Peyer's patch (tissue), 4 donors: Measurements from ENCODE around the gene BRIP1. TPM values are rescaled to one million over a fixed set of nuclear protein-coding genes. Genes with fewer than 3 reads are reported as not detected.

Experiments used
- DNase-seq, 3 donors: peaks; one replicate each; pipeline ENCODE4 v3.0.0-alpha.2; 2017 to 2019
- H3K27ac ChIP-seq, 4 donors: fragments of 200-600 bp; sonication (generic); one replicate each; pipeline ENCODE4 v1.5.1; 2016 to 2019
- H3K27me3 ChIP-seq, 2 donors: fragments of 200-600 bp; sonication (generic); one replicate each; pipeline ENCODE4 v1.5.1; 2019
- H3K36me3 ChIP-seq, 3 donors: fragments of 200-600 bp; sonication (generic); one replicate each; pipeline ENCODE4 v1.5.1; 2016 to 2019
- H3K4me1 ChIP-seq, 4 donors: fragments of 200-600 bp; sonication (generic); one replicate each; pipeline ENCODE4 v1.5.1; 2016 to 2019
- H3K4me3 ChIP-seq, 4 donors: fragments of 200-600 bp; sonication (generic); 1 replicate in 3 of 4; 2 replicates in 1 of 4; pipeline ENCODE4 v1.5.1; 2016 to 2019; ENCODE audit warnings: mild to moderate bottlenecking in 1 of 4
- H3K9me3 ChIP-seq, 4 donors: fragments of 200-600 bp; sonication (generic); one replicate each; pipeline ENCODE4 v1.5.1; 2016 to 2019; ENCODE audit warnings: mild to moderate bottlenecking in 1 of 4
- POLR2A ChIP-seq, 2 donors: fragments of 450-650 bp; IDR thresholded peaks; one replicate each; pipeline ENCODE4 v1.5.1; 2017; ENCODE audit warnings: antibody characterized with exemption in 2 of 2, mild to moderate bottlenecking in 2 of 2, moderate library complexity in 2 of 2
- total RNA-seq, 4 donors: library from RNA; depleted of rRNA; stranded (reverse); fragments of >200 nt; gene quantifications; one replicate each; pipeline ENCODE4 v1.1.0, GENCODE V29; 2016
- TF ChIP-seq, protein P1 (sequence below), 6 experiments: fragments of 450-650 bp in 4 of 6; fragments of 200-600 bp in 2 of 6; sonication (generic) in 1 of 6; IDR thresholded peaks; one replicate each; pipeline ENCODE4 v1.5.1; 2017 to 2019; ENCODE audit warnings: antibody characterized with exemption in 6 of 6, mild to moderate bottlenecking in 3 of 6, moderate library complexity in 1 of 6

Gene BRIP1
- total RNA-seq, 4 donors from 2014 or later = 4.3 to 13.2 (median 4.5) TPM

DNA sequence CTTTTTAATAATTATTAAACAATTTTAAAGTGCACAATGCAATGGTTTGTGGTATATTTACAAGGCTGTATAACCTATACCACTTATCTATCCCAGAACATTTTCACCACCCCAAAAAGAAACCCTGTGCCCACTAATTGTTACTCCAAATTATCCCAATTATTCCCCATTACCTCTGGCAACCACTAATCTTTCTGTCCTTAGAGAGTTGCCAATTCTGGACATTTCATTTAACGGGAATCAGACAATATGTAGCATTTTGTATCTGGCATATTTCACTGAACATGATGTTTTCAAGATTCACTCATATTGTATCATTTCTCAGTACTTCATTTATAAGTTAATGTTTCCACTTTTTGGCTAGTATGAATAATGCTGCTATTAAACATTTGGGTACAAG is 169.2 kb downstream of the BRIP1 start:
- DNase-seq = no peak
- no peak for TF ChIP-seq POLR2A (IDR thresholded peaks at IDR 0.05)
- TF ChIP-seq, protein P1, sequence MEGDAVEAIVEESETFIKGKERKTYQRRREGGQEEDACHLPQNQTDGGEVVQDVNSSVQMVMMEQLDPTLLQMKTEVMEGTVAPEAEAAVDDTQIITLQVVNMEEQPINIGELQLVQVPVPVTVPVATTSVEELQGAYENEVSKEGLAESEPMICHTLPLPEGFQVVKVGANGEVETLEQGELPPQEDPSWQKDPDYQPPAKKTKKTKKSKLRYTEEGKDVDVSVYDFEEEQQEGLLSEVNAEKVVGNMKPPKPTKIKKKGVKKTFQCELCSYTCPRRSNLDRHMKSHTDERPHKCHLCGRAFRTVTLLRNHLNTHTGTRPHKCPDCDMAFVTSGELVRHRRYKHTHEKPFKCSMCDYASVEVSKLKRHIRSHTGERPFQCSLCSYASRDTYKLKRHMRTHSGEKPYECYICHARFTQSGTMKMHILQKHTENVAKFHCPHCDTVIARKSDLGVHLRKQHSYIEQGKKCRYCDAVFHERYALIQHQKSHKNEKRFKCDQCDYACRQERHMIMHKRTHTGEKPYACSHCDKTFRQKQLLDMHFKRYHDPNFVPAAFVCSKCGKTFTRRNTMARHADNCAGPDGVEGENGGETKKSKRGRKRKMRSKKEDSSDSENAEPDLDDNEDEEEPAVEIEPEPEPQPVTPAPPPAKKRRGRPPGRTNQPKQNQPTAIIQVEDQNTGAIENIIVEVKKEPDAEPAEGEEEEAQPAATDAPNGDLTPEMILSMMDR (IDR thresholded peaks at IDR 0.05) = no peak
- Histone ChIP-seq H3K27me3 (no peaks in the 10 kb centered on the region), H3K4me1 (no peaks in the 10 kb centered on the region), H3K27ac (no peak overlapping the region), H3K36me3 (no peaks in the 10 kb centered on the region), H3K4me3 (no peak overlapping the region), H3K9me3 (peaks cover 0 to 6% (median 0%) of the 10 kb centered on the region in 4 donors)

DNA sequence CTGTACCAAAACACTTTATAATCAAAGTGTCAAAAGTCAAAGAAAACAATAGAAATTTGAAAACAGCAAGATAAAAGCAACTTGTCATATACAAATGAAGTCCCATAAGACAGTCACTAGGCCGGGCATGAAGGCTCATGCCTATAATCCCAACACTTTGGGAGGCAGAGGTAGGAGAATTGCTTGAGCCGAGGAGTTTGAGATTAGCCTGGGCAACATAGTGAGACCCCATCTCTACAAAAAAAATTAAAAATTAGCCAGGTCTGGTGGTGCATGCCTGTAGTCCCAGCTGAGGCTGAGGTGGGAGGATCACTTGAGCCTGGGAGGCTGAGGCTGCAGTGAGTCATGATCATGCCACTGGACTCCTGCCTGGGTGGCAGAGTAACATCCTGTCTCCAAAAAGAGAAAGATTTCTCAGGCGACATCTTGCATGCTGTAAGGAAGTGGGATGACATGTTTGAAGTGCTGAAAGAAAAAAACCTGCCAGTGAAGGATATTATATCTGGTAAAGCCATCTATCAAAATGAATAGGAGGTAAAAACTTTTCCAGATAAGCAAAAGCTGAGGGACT is 173.6 kb downstream of the BRIP1 start:
- no peak for DNase-seq
- Histone ChIP-seq H3K27ac (no peak overlapping the region), H3K36me3 (no peaks in the 10 kb centered on the region), H3K4me3 (no peak overlapping the region), H3K9me3 (no peaks in the 10 kb centered on the region), H3K4me1 (no peaks in the 10 kb centered on the region), H3K27me3 (no peaks in the 10 kb centered on the region)
- TF ChIP-seq, protein P1 (IDR thresholded peaks at IDR 0.05) = no peak
- no peak for TF ChIP-seq POLR2A (IDR thresholded peaks at IDR 0.05)

DNA sequence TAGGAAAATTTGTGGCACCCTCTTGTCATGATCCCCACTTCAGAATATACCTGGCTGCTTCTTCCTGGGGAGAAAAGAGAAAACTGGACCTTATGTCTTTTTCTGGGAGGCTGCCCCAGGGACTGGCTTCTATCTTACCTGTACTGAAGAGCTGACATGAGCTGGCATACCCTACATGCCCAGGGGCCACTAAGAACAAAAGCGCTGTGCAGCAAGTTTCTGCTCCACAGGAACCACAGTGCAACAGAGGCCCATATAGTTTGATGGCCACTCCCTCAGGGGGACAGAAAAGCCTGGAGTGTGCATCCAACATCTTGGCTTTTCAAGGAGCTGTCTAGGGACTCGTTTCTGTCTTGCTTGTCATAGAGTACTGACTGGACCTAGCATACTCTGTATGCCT is 175.6 kb downstream of the BRIP1 start:
- Histone ChIP-seq H3K36me3 (no peaks in the 10 kb centered on the region), H3K4me3 (no peak overlapping the region), H3K9me3 (no peaks in the 10 kb centered on the region), H3K27ac (no peak overlapping the region), H3K27me3 (no peaks in the 10 kb centered on the region), H3K4me1 (no peaks in the 10 kb centered on the region)
- TF ChIP-seq, protein P1 (IDR thresholded peaks at IDR 0.05) = no peak
- TF ChIP-seq POLR2A (IDR thresholded peaks at IDR 0.05) = no peak
- no peak for DNase-seq

DNA sequence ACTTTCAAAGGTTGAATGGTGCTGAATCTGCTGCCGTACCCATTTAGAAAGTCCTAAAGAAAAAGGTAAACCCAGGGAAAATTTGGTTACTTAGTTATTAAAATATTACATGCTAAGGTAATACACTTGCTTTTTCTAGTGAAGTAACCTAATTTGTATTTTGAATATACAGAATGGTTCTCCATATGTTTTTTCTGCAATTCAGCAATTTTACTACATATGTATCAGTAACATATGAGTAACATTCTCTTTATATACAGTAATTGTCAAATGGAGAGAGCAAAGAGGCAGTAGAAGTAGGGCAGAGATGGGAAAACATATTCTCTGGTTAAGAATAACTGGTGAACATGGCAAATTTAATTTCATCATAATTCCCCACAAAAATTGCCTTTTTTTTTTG is 177.2 kb downstream of the BRIP1 start:
- TF ChIP-seq, protein P1 (IDR thresholded peaks at IDR 0.05) = no peak
- TF ChIP-seq POLR2A (IDR thresholded peaks at IDR 0.05) = no peak
- no peak for DNase-seq
- Histone ChIP-seq H3K36me3 (no peaks in the 10 kb centered on the region), H3K4me1 (no peaks in the 10 kb centered on the region), H3K27ac (no peak overlapping the region), H3K4me3 (no peak overlapping the region), H3K9me3 (no peaks in the 10 kb centered on the region), H3K27me3 (no peaks in the 10 kb centered on the region)

DNA sequence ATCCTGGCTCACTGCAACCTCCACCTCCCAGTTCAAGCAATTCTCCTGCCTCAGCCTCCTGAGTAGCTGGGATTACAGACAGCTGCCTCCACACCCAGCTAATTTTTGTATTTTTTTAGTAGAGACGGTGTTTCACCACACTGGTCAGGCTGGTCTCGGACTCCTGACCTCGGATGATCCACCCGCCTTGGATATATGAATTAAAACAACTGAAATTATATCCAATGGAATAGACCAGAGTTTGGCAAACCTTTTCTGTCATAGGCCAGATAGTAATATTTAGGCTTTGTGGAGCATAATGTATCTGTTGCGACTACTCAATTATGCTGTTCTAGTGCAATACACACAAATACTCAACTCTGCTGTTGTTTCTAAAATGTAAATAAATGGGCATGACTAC is 178.5 kb downstream of the BRIP1 start:
- no peaks in the 10 kb centered on the region for H3K4me1 ChIP-seq
- no peak for TF ChIP-seq POLR2A (IDR thresholded peaks at IDR 0.05)
- TF ChIP-seq, protein P1 (IDR thresholded peaks at IDR 0.05) = no peak

DNA sequence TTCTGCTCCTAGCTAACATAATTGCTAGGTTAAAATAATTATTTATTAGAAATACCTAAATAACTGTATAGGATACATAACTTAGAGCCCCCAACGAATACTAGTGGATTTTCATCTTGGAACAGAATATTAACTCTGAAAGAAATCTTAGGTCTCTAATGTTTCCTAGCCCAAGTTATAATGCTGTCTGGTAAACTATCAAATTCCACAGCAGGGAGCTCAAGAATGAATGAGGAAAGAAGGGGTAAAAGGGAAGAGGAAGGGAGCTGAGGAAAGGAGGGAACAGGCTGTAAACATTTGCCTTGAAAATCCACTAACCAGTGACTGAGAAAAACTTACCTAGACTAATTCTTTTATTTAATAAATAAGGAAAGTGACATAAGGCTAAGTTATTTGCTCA is 179.2 kb downstream of the BRIP1 start:
- TF ChIP-seq, protein P1 (IDR thresholded peaks at IDR 0.05) = no peak
- TF ChIP-seq POLR2A (IDR thresholded peaks at IDR 0.05) = no peak
- no peak overlapping the region for H3K27ac ChIP-seq

More for the DNA sequence above, 178.5 kb downstream of the BRIP1 start:
- no peaks in the 10 kb centered on the region for H3K27me3 ChIP-seq
- H3K27ac ChIP-seq = no peak overlapping the region
- H3K36me3 ChIP-seq = no peaks in the 10 kb centered on the region
- no peak for DNase-seq
- no peaks in the 10 kb centered on the region for H3K9me3 ChIP-seq
- H3K4me3 ChIP-seq = no peak overlapping the region

More for the DNA sequence above, 179.2 kb downstream of the BRIP1 start:
- DNase-seq = no peak
- Histone ChIP-seq H3K4me3 (no peak overlapping the region), H3K4me1 (no peaks in the 10 kb centered on the region), H3K9me3 (no peaks in the 10 kb centered on the region), H3K27me3 (no peaks in the 10 kb centered on the region), H3K36me3 (no peaks in the 10 kb centered on the region)
